GM12891 (cell line): Measurements from ENCODE around the gene ZIC4.

Experiments used
- PAX5 ChIP-seq: IDR thresholded peaks from 2 replicates; pipeline ENCODE4 v1.6.1; 2011; ENCODE audit warnings: low read length, moderate library complexity, mild to moderate bottlenecking; ENCODE audit not compliant: insufficient read depth, severe bottlenecking
- POLR2A ChIP-seq: IDR thresholded peaks from 2 replicates; pipeline ENCODE4 v1.6.1; 2011; ENCODE audit warnings: low read depth, low read length, control low read depth
- POLR2AphosphoS5 ChIP-seq: IDR thresholded peaks from 2 replicates; pipeline ENCODE4 v1.6.1; 2011; ENCODE audit warnings: low read depth, low read length, control low read depth
- SPI1 ChIP-seq: IDR thresholded peaks from 2 replicates; pipeline ENCODE4 v1.6.1; 2011; ENCODE audit warnings: low read depth, low read length, control low read depth

DNA sequence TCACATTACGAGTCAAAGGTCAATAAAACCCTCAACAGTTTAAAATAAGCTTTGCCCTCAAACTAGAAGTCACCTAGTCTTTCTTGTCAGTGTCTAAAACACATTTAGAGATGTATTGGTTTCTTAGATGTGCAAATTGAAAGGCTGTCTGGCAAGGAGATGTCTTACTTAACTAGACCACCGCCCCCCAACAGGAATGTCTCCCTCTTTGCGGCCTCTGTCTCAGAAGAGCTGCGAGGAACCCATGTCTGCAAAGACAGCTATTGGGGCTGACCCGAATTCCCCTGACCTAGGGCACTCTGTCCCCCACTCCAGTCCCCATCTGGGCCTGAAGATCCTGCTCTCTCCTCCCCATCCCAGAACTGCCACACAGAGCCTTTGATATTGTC, 46.3 kb downstream of the ZIC4 start:
- TF ChIP-seq POLR2A (no peak), POLR2AphosphoS5 (no peak), PAX5 (no peak), SPI1 (no peak)
